Tibial nerve (tissue), 3 donors: ENCODE data around the gene SPOPL.

ENCODE experiments used
- POLR2A ChIP-seq, 2 donors: fragments of 450-650 bp; IDR thresholded peaks; one replicate each; pipeline ENCODE4 v1.6.1; 2017; ENCODE audit warnings: antibody characterized with exemption in 2 of 2, mild to moderate bottlenecking in 2 of 2, moderate library complexity in 2 of 2
- TF ChIP-seq, protein P1 (sequence below), 5 experiments: fragments of 200-600 bp in 3 of 5; fragments of 450-650 bp in 2 of 5; sonication (generic) in 3 of 5; IDR thresholded peaks; one replicate each; pipeline ENCODE4 v1.5.1; 2016 to 2019; ENCODE audit warnings: antibody characterized with exemption in 5 of 5, mild to moderate bottlenecking in 3 of 5, moderate library complexity in 2 of 5

DNA sequence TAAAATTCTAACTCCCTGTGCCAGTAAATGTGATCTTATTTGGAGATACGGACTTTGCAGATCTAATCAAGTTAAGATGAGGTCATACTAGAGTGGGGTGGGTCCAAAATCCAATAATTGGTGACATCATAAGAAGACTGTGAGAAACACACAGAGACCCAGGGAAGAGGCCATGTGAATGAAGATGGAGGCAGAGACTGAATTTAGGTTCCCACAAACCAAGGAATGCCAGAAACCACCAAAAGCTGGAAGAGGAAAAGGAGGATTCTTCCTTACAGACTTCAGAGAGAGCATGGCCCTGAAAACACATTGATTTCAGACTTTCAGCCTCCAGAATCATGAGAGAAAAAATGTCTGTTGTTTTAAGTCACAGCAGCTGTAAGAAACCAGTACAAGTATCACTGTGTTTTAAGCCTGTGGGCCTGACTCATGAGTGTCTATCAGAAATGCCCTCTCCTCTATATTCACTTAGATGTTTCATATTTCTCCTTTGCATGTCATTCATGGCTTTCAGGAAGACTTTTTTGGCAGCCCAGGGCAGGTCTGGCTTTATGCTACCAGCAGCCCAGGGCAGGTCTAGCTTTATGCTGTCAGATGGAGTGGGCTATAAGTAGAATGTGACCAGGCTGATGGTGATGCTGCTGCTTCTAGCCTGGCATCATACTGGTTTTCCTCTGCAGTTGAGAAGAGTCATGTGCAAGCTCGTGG, 100.0 kb downstream of the SPOPL start:
- no peak for TF ChIP-seq POLR2A (IDR thresholded peaks at IDR 0.05)
- TF ChIP-seq, protein P1, sequence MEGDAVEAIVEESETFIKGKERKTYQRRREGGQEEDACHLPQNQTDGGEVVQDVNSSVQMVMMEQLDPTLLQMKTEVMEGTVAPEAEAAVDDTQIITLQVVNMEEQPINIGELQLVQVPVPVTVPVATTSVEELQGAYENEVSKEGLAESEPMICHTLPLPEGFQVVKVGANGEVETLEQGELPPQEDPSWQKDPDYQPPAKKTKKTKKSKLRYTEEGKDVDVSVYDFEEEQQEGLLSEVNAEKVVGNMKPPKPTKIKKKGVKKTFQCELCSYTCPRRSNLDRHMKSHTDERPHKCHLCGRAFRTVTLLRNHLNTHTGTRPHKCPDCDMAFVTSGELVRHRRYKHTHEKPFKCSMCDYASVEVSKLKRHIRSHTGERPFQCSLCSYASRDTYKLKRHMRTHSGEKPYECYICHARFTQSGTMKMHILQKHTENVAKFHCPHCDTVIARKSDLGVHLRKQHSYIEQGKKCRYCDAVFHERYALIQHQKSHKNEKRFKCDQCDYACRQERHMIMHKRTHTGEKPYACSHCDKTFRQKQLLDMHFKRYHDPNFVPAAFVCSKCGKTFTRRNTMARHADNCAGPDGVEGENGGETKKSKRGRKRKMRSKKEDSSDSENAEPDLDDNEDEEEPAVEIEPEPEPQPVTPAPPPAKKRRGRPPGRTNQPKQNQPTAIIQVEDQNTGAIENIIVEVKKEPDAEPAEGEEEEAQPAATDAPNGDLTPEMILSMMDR (IDR thresholded peaks at IDR 0.05) = no peak
